ENCODE results near the gene CRTAC1.

DNA sequence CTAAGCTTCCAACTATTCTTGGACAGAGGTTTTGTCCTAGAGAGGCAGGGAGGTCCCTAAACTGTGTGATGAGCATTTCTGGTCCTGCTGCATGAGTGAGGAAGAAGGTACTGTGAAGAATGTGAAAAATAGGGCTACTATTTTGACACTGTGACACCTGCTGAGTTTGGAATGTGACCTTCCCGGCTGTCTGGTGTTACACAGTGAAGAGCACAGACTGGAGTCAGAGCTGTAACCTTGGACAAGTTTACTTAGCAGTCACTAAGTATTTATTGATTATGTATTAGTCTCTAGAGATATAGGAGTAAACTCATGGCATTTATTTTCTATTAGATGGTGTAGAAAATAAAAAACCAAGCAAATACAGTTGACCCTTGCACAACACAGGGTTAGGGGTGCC is 168.5 kb downstream of the CRTAC1 start:
- TF ChIP-seq CTCF (IDR thresholded peaks at IDR 0.05), result no peak
- no peak for TF ChIP-seq POLR2A (IDR thresholded peaks at IDR 0.05)

Measured in lower leg skin (tissue), 3 donors.